Activated CD4-positive, alpha-beta T cell treated with anti-CD3 and anti-CD28 coated beads for 36 hours (primary cell): ENCODE measurements around the gene CEP170. TPM values are rescaled to one million over a fixed set of nuclear protein-coding genes. Genes with fewer than 3 reads are reported as not detected.

Source experiments
- ATAC-seq: fragments of 200-7000 bp; cut with Tn5 transposase; one replicate; pipeline ENCODE4 v1.10.0; 2021; ENCODE audit warnings: mild to moderate bottlenecking, moderate library complexity
- CTCF ChIA-PET: fragments of 350-600 bp; sonication (Branson Sonifier 250); formaldehyde crosslinking; loops from one replicate; lab custom pipeline; 2021; ENCODE audit warnings: antibody characterized with exemption; lab: Charles Lee
- POLR2A ChIA-PET: fragments of 350-600 bp; sonication (Branson Sonifier 250); formaldehyde crosslinking; loops from one replicate; lab custom pipeline; 2021; ENCODE audit warnings: antibody characterized with exemption, inconsistent platforms; lab: Charles Lee
- DNase-seq: peaks from one replicate; pipeline ENCODE4 v3.0.0-alpha.2; 2020
- H3K27ac Mint-ChIP-seq: one replicate; pipeline ENCODE4 v1.8.0; 2021; ENCODE audit warnings: mixed read lengths
- H3K27me3 Mint-ChIP-seq: one replicate; pipeline ENCODE4 v1.8.0; 2021; ENCODE audit warnings: mixed read lengths
- H3K36me3 Mint-ChIP-seq: one replicate; pipeline ENCODE4 v1.8.0; 2021; ENCODE audit warnings: low read depth, mixed read lengths
- H3K4me1 Mint-ChIP-seq: one replicate; pipeline ENCODE4 v1.8.0; 2021; ENCODE audit warnings: mixed read lengths
- H3K4me3 Mint-ChIP-seq: one replicate; pipeline ENCODE4 v1.8.0; 2021; ENCODE audit warnings: mild to moderate bottlenecking, moderate library complexity, mixed read lengths
- H3K9me3 Mint-ChIP-seq: one replicate; pipeline ENCODE4 v1.8.0; 2021; ENCODE audit warnings: low read depth, mixed read lengths
- intact Hi-C, 2 experiments: fragments of 100-400 bp; cut with DNase I in 1 of 2; cut with micrococcal nuclease in 1 of 2; formaldehyde crosslinking; loops; one replicate each; pipeline versions ENCODE4 v1.14.2 to v1.15.1; 2022 to 2024; cut with DNase I, micrococcal nuclease
- total RNA-seq, 2 experiments: library from RNA; stranded (reverse); gene quantifications; one replicate each; pipeline ENCODE4 v1.2.3, GENCODE V29; 2021

The CEP170 gene
- total RNA-seq, 2 experiments from 2014 or later: 54.5 to 56.7 TPM

DNA sequence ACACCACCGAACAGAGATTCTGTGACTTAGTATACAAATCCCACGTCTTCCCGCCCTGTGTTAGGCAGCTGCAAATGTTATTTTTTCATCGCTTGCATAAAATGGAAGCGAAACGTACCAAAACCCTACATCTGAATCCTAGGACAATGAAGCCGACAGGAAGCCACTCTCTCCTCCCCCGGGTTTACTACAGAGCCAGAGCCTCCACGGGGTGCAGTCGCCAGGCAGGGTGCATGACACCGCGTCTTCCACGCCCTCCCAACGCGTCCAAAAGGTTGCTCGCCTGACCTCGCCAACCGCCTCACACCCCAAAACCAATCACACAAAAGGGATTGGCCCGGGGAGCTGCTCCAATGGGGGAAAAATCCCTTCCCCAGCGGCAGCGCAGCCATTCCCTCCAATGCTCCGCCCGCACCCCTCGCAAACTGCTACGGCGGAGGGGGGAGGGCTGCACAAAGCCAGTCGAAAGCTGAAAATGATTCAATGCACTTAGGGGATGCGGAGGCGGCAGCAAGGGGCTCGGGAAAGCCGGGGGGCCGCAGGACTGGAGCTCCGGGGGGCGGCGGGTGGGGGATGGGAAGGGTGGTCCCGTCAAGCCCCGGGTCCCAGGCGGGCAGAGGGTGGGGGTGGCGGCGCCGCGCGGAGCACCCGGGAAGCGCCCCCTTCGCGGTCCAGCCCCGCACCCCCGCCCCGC lies 701 bp downstream of the CEP170 start:
- DNase-seq (peak; percentile 83), ATAC-seq (peak; percentile 24)
- Mint-ChIP-seq H3K27ac (peak overlapping the region; percentile 99), H3K36me3 (peaks cover 4% of the 10 kb centered on the region), H3K27me3 (no peaks in the 10 kb centered on the region), H3K9me3 (no peaks in the 10 kb centered on the region), H3K4me1 (peaks cover 29% of the 10 kb centered on the region), H3K4me3 (peak overlapping the region; percentile 100)
- ChIA-PET CTCF (interaction anchor here (0.6 to 1.4 kb wide), 4 partner anchors 8 to 958 kb away, joined by 3 read pairs; no protein-coding TSS in a partner anchor), POLR2A (interaction anchor here (1.0 kb wide), 1 partner anchor 794 kb away, joined by 3 read pairs; no protein-coding TSS in a partner anchor)
- intact Hi-C loops: loop anchor here (2.0 to 10.0 kb wide), 11 partner anchors 32 to 1740 kb away; partner anchors contain the start of genes FH (in 2 of the 2), AKT3 (in 1 of the 2), COX20 (in 1 of the 2) and DESI2 (in 1 of the 2)

DNA sequence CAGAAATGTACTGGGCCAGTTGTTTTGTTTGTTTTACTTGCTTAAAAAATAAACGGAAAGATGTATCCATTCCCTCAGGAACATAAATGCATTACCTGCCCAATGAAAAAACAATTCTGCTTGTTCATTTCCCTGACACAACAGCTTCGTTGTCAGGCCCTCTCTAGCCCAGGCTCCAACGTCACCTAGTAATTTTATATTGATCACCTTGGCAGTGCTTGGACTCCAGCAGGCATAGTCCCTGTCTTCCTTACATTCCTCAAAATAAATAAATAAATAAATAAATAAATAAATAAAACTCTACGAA lies 1.2 kb downstream of the CEP170 start:
- Mint-ChIP-seq H3K27ac (peak overlapping the region; percentile 78), H3K4me1 (peaks cover 29% of the 10 kb centered on the region), H3K4me3 (peak overlapping the region; percentile 100), H3K36me3 (peaks cover 4% of the 10 kb centered on the region), H3K9me3 (no peaks in the 10 kb centered on the region), H3K27me3 (no peaks in the 10 kb centered on the region)
- DNase-seq (peak; percentile 30), ATAC-seq (no peak)
- POLR2A ChIA-PET: no interaction called here
- intact Hi-C loops: loop anchor here (2.0 to 10.0 kb wide), 11 partner anchors 33 to 1739 kb away; partner anchors contain the start of genes FH (in 2 of the 2), AKT3 (in 1 of the 2), COX20 (in 1 of the 2) and DESI2 (in 1 of the 2)
- CTCF ChIA-PET: interaction anchor here (0.7 to 1.4 kb wide), 4 partner anchors 7 to 33 kb away, joined by 3 read pairs; no protein-coding TSS in a partner anchor

DNA sequence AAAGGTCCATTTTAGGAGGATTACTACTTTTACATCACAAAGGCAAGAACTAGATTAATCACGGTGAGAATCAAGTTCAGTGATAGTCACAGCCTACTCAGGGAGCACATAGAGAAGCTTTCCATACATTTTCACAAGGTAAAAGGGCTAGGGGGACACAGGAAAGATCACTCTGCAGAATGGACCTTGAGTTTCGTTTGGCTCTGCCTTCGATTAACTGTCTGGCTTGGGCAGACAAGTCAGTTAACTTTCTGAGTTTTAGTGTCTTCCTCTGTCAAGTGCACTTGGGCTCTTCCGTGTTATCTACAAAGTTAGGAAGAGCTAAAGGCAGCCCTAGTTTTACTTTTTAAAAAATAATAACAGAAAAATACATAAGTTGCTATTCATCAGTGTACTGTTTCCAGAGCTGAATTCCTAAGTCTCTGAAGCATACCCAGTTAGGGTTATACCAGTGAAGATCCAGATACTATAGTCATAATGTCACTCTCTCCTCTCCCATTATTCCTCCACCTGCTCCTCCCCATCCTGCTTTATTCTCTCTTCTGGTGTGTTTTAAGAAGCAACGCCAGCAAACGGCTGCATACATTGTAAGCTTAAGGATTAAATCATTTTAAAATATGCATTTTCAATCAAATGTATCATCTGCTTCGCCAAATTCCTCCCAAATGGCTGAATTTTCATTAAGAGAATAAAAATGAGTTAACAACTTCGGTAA lies 1.7 kb downstream of the CEP170 start:
- ChIA-PET CTCF (interaction anchor here (0.7 to 1.2 kb wide), 3 partner anchors 10 to 34 kb away, joined by 3 read pairs; no protein-coding TSS in a partner anchor), POLR2A (no interaction called here)
- DNase-seq: no peak
- Mint-ChIP-seq H3K4me3 (peak overlapping the region; percentile 100), H3K4me1 (peaks cover 34% of the 10 kb centered on the region), H3K9me3 (no peaks in the 10 kb centered on the region), H3K27ac (peak overlapping the region; percentile 78), H3K27me3 (no peaks in the 10 kb centered on the region), H3K36me3 (peaks cover 2% of the 10 kb centered on the region)
- ATAC-seq: no peak
- intact Hi-C loops: loop anchor here (10.0 kb wide), 4 partner anchors 1579 to 1739 kb away; partner anchors contain the start of genes FH (in 2 of the 2) and HNRNPU (in 1 of the 2)

DNA sequence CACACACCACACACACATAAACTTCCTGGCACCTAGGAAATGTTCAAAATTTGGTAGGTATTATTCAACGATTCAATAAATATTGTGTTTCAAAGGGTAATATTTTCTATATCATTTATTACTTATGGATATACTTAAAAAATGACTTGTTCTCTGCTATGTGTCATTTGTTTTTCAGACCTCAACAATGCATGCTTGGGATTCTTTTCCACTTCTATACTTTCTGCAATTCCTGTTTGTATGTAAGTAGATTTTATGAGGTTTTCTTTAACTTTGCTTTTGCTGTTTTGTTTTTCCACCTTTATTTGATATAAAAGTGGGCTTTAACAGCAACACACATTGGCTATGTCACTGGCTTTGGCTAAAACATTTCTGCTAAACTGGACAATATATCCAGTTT lies 3.5 kb downstream of the CEP170 start:
- DNase-seq: no peak
- no peak overlapping the region for H3K4me3 Mint-ChIP-seq
- H3K4me1 Mint-ChIP-seq: peaks cover 44% of the 10 kb centered on the region
- H3K27ac Mint-ChIP-seq: no peak overlapping the region
- H3K9me3 Mint-ChIP-seq: no peaks in the 10 kb centered on the region
- ChIA-PET CTCF (interaction anchor here (1.0 kb wide), 1 partner anchor 20 kb away, joined by 8 read pairs; no protein-coding TSS in a partner anchor), POLR2A (no interaction called here)
- intact Hi-C loops: loop anchor here (10.0 kb wide), 4 partner anchors 1577 to 1737 kb away; partner anchors contain the start of genes FH (in 2 of the 2) and HNRNPU (in 1 of the 2)
- ATAC-seq: no peak
- no peaks in the 10 kb centered on the region for H3K27me3 Mint-ChIP-seq
- H3K36me3 Mint-ChIP-seq: peaks cover 4% of the 10 kb centered on the region

DNA sequence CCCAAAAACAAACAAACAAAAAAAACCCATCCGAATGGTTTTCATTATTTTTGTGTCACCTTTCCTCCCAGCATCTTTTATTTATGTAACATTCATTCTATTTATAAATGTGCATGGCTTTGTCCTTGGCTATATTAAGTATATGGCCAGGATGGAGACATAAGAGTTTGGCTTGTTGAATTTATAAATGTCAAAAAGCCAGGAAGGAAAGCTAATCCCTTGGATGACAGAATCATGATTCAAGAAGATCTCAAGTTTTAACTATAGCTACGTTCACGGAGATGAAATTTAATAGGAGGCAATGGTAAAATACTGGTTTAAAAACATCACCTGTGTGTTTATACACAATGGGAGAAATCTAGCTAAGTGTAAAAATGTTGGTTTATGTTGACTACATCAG lies 5.0 kb downstream of the CEP170 start:
- no peak for ATAC-seq
- H3K27ac Mint-ChIP-seq: no peak overlapping the region
- H3K9me3 Mint-ChIP-seq: no peaks in the 10 kb centered on the region
- intact Hi-C loops: loop anchor here (10.0 kb wide), 4 partner anchors 1575 to 1735 kb away; partner anchors contain the start of genes FH (in 2 of the 2) and HNRNPU (in 1 of the 2)
- CTCF ChIA-PET: no interaction called here
- no peak overlapping the region for H3K4me3 Mint-ChIP-seq
- DNase-seq: no peak
- H3K27me3 Mint-ChIP-seq: no peaks in the 10 kb centered on the region
- H3K36me3 Mint-ChIP-seq: peaks cover 8% of the 10 kb centered on the region
- H3K4me1 Mint-ChIP-seq: peaks cover 44% of the 10 kb centered on the region
- POLR2A ChIA-PET: no interaction called here

DNA sequence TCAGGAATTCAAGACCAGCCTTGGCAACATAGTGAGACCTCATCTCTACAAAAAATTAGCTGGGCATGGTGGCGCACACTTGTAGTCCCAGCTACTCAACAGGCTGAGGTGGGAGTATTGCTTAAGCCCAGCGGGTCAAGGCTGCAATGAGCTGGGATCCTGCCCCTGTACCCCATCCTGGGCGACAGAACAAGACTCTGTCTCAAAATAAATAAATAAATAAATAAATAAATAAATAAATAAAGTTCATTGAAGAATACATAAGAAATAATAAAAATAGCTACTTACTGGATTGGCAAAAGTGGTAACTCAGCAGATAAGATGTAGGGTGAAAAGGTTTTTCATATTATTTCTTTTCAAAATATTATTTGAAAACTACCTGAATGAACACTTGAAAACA lies 5.9 kb downstream of the CEP170 start:
- no peaks in the 10 kb centered on the region for H3K9me3 Mint-ChIP-seq
- H3K4me1 Mint-ChIP-seq: peaks cover 44% of the 10 kb centered on the region
- intact Hi-C loops: loop anchor here in 1 of 2 experiments (5.0 kb wide), 1 partner anchor 62 kb away; no protein-coding TSS in a partner anchor
- ATAC-seq: no peak
- no peak overlapping the region for H3K27ac Mint-ChIP-seq
- ChIA-PET CTCF (no interaction called here), POLR2A (no interaction called here)
- peaks cover 8% of the 10 kb centered on the region for H3K36me3 Mint-ChIP-seq
- no peak for DNase-seq
- no peaks in the 10 kb centered on the region for H3K27me3 Mint-ChIP-seq
- no peak overlapping the region for H3K4me3 Mint-ChIP-seq

DNA sequence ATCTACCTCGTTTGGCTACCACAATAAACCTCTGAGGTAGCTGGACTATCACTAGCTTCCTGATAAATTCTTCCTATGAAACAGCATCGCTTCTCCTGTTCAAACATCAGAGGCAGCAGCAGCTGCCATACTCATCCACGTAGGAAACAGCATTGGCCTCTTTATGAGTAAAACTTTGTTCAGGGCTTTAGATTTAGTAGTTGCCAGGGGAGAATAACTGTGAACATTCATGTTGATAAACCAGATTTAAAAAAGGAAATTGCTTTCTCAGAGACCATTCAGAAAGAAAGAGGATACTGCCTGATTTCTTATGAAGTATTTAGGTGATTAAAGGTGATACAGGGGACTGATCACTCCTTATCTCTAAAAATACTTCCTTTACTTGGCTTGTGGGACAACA lies 7.2 kb downstream of the CEP170 start:
- Mint-ChIP-seq H3K27ac (no peak overlapping the region), H3K9me3 (peaks cover 2% of the 10 kb centered on the region), H3K4me3 (no peak overlapping the region), H3K27me3 (no peaks in the 10 kb centered on the region), H3K36me3 (peaks cover 15% of the 10 kb centered on the region), H3K4me1 (peaks cover 36% of the 10 kb centered on the region)
- ATAC-seq: no peak
- DNase-seq: no peak
- CTCF ChIA-PET: interaction anchor here (0.6 kb wide), 1 partner anchor 139 kb away, joined by 3 read pairs; no protein-coding TSS in a partner anchor
- intact Hi-C loops: loop anchor here in 1 of 2 experiments (5.0 kb wide), 1 partner anchor 61 kb away; no protein-coding TSS in a partner anchor
- POLR2A ChIA-PET: no interaction called here

DNA sequence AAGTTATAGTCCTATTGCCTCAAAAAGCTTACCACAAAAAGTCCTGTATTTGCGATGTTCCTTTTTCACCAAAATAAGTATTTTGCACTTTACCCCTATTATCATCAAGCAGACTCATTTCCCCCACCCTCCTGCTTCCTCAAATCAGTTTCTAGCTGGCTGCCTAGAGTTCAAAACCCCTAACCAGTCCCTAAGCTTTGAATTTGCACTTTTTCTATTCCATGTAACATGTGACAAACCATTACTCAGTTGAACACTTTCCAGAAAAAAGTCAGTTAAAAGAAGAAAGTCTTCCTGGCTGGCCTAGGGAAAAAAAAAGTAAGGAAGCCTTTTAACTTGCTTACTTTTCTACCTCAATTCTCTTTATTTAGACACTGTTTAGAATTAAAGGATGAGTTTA lies 8.2 kb downstream of the CEP170 start:
- H3K36me3 Mint-ChIP-seq: peaks cover 17% of the 10 kb centered on the region
- no peak overlapping the region for H3K27ac Mint-ChIP-seq
- no peaks in the 10 kb centered on the region for H3K27me3 Mint-ChIP-seq
- POLR2A ChIA-PET: no interaction called here
- peaks cover 32% of the 10 kb centered on the region for H3K4me1 Mint-ChIP-seq
- intact Hi-C loops: loop anchor here in 1 of 2 experiments (5.0 kb wide), 1 partner anchor 60 kb away; no protein-coding TSS in a partner anchor
- DNase-seq (no peak), ATAC-seq (no peak)
- H3K9me3 Mint-ChIP-seq: peaks cover 4% of the 10 kb centered on the region
- no peak overlapping the region for H3K4me3 Mint-ChIP-seq
- CTCF ChIA-PET: interaction anchor here (1.0 to 1.3 kb wide), 2 partner anchors 8 to 11 kb away, joined by 3 to 5 read pairs; partner anchors contain the start of gene CEP170

DNA sequence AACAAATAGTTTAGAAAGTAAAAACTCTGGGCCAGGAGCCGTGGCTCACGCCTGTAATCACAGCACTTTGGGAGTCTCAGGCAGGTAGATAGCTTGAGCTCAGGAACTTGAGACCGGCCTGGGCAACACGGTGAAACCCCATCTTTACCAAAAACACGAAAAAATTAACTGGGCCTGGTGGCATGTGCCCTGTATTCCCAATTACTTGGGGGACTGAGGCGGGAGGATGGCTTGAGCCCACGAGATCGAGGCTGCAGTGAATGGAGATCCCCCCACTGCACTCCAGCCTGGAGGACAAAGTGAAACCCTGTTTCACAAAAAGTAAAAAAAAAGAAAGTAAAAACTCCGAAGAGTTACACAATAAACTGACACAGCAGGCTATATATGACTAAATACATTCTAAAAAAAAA lies 10.6 kb downstream of the CEP170 start:
- H3K27me3 Mint-ChIP-seq: no peaks in the 10 kb centered on the region
- H3K27ac Mint-ChIP-seq: no peak overlapping the region
- ChIA-PET CTCF (no interaction called here), POLR2A (no interaction called here)
- no peak overlapping the region for H3K4me3 Mint-ChIP-seq
- DNase-seq: no peak
- no peak for ATAC-seq
- H3K9me3 Mint-ChIP-seq: peaks cover 7% of the 10 kb centered on the region
- H3K36me3 Mint-ChIP-seq: peaks cover 24% of the 10 kb centered on the region
- intact Hi-C loops: no loop called here
- H3K4me1 Mint-ChIP-seq: peaks cover 20% of the 10 kb centered on the region

DNA sequence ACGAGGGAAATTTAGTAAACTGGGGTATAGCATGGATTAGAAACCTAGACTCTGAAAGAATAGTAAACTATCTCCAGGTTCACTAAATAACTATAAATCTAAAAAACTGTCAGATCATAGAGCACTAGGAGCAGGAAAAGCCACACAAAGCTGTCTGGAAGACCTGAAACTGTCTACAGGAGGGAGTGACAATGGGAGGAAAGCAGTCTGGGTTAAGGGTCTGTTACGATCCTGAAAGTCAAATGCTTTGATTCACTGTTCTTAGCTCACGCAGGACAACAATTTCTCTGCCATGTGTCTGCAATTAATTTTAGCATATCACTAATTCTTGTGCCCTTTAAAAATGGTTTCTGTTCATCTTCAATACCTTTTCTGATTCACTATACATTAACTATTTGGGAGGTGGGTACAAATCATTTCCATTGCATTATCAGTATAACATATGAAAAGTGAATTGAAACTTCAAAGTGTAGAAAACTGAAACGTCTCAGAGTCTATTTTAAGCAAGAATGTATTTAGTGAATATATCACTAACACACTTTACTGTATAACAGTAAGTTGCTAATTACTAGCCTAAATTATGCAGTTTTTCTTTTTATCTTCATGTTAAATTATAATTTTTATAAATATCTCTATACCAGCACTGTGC lies 18.4 kb downstream of the CEP170 start:
- no peak overlapping the region for H3K4me3 Mint-ChIP-seq
- H3K27me3 Mint-ChIP-seq: no peaks in the 10 kb centered on the region
- ATAC-seq (no peak), DNase-seq (no peak)
- no peak overlapping the region for H3K27ac Mint-ChIP-seq
- H3K9me3 Mint-ChIP-seq: peaks cover 11% of the 10 kb centered on the region
- CTCF ChIA-PET: no interaction called here
- intact Hi-C loops: no loop called here
- peaks cover 46% of the 10 kb centered on the region for H3K36me3 Mint-ChIP-seq
- POLR2A ChIA-PET: no interaction called here
- peaks cover 12% of the 10 kb centered on the region for H3K4me1 Mint-ChIP-seq
